Measurements from ENCODE around the gene ASF1B. TPM values are rescaled to one million over a fixed set of nuclear protein-coding genes. Genes with fewer than 3 reads are reported as not detected.
A peak's percentile ranks its signal among the peaks of the same experiment; 100 is the strongest.

ASF1B gene
- total and polyA plus RNA-seq, 8 donors = 2.6 to 120 (median 7.0) TPM; not detected in 1

DNA sequence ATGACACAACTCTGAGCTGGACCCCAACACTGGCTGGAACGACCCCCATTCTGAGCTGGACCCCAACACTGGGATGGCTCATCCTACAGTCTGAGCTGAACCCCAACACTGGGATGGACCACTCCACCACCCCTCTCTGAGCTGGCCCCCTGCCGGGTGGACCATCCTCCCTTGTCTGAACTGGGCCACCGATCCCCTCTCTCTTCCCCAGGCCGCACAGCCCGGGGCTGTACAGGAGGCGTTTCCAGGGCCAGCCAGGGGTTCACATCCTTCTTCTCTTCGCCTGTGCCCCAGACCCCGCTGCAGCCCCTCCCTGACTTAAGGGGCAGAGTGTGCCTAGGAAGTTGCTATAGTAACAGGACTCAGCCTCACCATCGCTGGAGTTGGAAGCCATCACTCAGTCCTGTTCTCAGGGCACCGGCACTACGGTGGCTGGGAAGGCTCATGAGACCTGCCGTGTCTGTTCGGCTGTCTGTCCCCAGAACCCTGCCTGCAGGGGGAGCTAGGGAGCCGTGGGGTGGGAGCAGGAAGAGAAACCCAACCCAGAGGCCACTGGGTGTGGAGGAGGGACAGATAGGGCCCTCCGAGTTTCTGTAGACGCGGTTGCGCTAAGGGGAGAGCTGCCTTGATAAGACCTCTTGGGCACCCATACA is 22.5 kb downstream of the ASF1B start:
- peaks cover 52 to 77% (median 66%) of the 10 kb centered on the region in 4 donors for H3K4me1 ChIP-seq
- no peak for TF ChIP-seq POLR2A (IDR thresholded peaks at IDR 0.05)
- TF ChIP-seq POLR2AphosphoS5 (IDR thresholded peaks at IDR 0.05) = no peak
- no peak for TF ChIP-seq EP300 (IDR thresholded peaks at IDR 0.05)
- TF ChIP-seq, protein P1, sequence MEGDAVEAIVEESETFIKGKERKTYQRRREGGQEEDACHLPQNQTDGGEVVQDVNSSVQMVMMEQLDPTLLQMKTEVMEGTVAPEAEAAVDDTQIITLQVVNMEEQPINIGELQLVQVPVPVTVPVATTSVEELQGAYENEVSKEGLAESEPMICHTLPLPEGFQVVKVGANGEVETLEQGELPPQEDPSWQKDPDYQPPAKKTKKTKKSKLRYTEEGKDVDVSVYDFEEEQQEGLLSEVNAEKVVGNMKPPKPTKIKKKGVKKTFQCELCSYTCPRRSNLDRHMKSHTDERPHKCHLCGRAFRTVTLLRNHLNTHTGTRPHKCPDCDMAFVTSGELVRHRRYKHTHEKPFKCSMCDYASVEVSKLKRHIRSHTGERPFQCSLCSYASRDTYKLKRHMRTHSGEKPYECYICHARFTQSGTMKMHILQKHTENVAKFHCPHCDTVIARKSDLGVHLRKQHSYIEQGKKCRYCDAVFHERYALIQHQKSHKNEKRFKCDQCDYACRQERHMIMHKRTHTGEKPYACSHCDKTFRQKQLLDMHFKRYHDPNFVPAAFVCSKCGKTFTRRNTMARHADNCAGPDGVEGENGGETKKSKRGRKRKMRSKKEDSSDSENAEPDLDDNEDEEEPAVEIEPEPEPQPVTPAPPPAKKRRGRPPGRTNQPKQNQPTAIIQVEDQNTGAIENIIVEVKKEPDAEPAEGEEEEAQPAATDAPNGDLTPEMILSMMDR (IDR thresholded peaks at IDR 0.05) = no peak
- no peak for DNase-seq

DNA sequence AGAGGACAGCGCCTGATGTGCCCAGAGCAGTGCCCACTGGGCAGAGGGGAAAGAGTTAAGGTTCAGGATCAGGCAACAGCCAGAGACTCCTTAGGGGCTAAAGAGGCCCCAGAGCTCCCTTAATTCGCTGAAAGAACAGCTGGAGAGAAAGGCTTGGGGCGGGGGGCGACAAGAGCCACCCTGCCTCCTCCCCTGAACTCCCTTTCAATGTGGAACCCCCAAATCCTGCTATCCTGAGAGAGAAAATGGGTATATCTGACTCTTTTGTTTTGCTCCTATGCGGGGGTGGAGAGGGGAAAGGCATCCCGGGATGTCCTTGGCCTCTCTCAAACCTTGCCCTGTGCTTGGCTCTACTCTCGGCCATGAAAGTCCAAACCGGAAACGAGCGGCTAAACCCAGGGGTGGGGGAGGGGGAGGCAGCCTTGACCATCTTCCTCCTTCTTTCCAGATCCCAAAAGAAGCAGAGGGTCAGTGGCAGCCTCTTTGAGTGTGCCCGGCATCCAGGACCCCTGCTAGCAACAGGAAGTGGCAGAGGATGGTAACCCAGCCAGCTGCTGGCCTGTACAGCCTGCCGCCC is 23.5 kb downstream of the ASF1B start:
- Histone ChIP-seq H3K36me3 (peaks cover 0 to 10% (median 4%) of the 10 kb centered on the region in 4 donors), H3K9me3 (no peaks in the 10 kb centered on the region), H3K27me3 (no peaks in the 10 kb centered on the region), H3K27ac (peak overlapping the region; percentile 45 to 99 (median 84)), H3K4me1 (peaks cover 45 to 74% (median 61%) of the 10 kb centered on the region in 4 donors), H3K4me3 (peak overlapping the region; percentile 0 to 13 (median 4))
- WGBS, 5 donors = 41 to 61% (median 51%) methylated on average over 11 to 12 of the region's 12 CpGs
- DNase-seq = peak in 1 of 2 donors; percentile 60
- no peak for TF ChIP-seq POLR2A (IDR thresholded peaks at IDR 0.05)
- TF ChIP-seq EP300 (IDR thresholded peaks at IDR 0.05) = no peak
- TF ChIP-seq, protein P1 (IDR thresholded peaks at IDR 0.05) = no peak
- intact Hi-C loops (cut with DNase I; ENCODE audit: low total_unique reads) = no loop called here

More for the DNA sequence above, 22.5 kb downstream of the ASF1B start:
- no peaks in the 10 kb centered on the region for H3K9me3 ChIP-seq
- peak overlapping the region; percentile 45 to 99 (median 84) for H3K27ac ChIP-seq
- WGBS, 5 donors = 82 to 85% (median 84%) methylated on average over 17 to 18 of the region's 18 CpGs
- intact Hi-C loops (cut with DNase I; ENCODE audit: low total_unique reads) = no loop called here
- no peaks in the 10 kb centered on the region for H3K27me3 ChIP-seq
- H3K4me3 ChIP-seq = no peak overlapping the region
- H3K36me3 ChIP-seq = peaks cover 0 to 6% (median 3%) of the 10 kb centered on the region in 4 donors

- peaks cover 45 to 80% (median 63%) of the 10 kb centered on the region in 4 donors for H3K4me1 ChIP-seq
- WGBS, 5 donors = 57 to 71% (median 69%) methylated on average over 4 to 12 of the region's 12 CpGs
Observed at GRCh38 chr19:14112051-14112808, 24.2 kb downstream of the ASF1B start.

More at GRCh38 chr19:14112051-14112808, 24.2 kb downstream of the ASF1B start:
- Histone ChIP-seq H3K27ac (peak overlapping the region in 4 of 5 donors; percentile 58 to 99 (median 90)), H3K4me3 (peak overlapping the region in 2 of 4 donors; percentile 6 to 13), H3K27me3 (no peaks in the 10 kb centered on the region), H3K36me3 (peaks cover 0 to 17% (median 10%) of the 10 kb centered on the region in 4 donors), H3K9me3 (no peaks in the 10 kb centered on the region)
- TF ChIP-seq EP300 (IDR thresholded peaks at IDR 0.05) (no peak), POLR2A (IDR thresholded peaks at IDR 0.05) (no peak), POLR2AphosphoS5 (IDR thresholded peaks at IDR 0.05) (no peak)
- TF ChIP-seq, protein P1 (IDR thresholded peaks at IDR 0.05) = no peak
- no peak for DNase-seq
- intact Hi-C loops (cut with DNase I; ENCODE audit: low total_unique reads) = no loop called here
